AG20443 (cell line): ENCODE measurements around the gene SMC3.
A peak's percentile ranks its signal among the peaks of the same experiment; 100 is the strongest.
"Not testable (repeated sequence)": the region's sequence is repeated elsewhere in the genome, so short reads cannot be mapped to it uniquely, and the experiment has no call there.

Source experiments
- DNase-seq: peaks from one replicate; pipeline ENCODE4 v3.0.0; 2012; ENCODE audit warnings: low spot score, mixed read lengths

SMC3 gene

GRCh38 chr10:110584006-110584405 is 16.5 kb downstream of the SMC3 start:
- DNase-seq: no peak

GRCh38 chr10:110591760-110592159 is 24.3 kb downstream of the SMC3 start:
- no peak for DNase-seq

- no peak for DNase-seq
Measured at GRCh38 chr10:110597476-110597875, 30.0 kb downstream of the SMC3 start.

- peak; percentile 40 for DNase-seq
Measured at GRCh38 chr10:110600487-110601101, 33.1 kb downstream of the SMC3 start.

GRCh38 chr10:110601581-110601980 is 34.1 kb downstream of the SMC3 start:
- DNase-seq: no peak

GRCh38 chr10:110608087-110608486 is 40.6 kb downstream of the SMC3 start:
- no peak for DNase-seq

- no peak for DNase-seq
Measured at GRCh38 chr10:110609605-110610004, 42.1 kb downstream of the SMC3 start.

- peak; percentile 79 for DNase-seq
Measured at GRCh38 chr10:110610308-110610774, 42.8 kb downstream of the SMC3 start.

GRCh38 chr10:110610781-110611180 is 43.3 kb downstream of the SMC3 start:
- DNase-seq: not testable (repeated sequence)

GRCh38 chr10:110612087-110612486 is 44.6 kb downstream of the SMC3 start:
- DNase-seq: no peak

- no peak for DNase-seq
Measured at GRCh38 chr10:110612629-110613028, 45.1 kb downstream of the SMC3 start.

- DNase-seq: no peak
Measured at GRCh38 chr10:110613341-110613995, 46.0 kb downstream of the SMC3 start.

- no peak for DNase-seq
Measured at GRCh38 chr10:110613996-110614495, 46.6 kb downstream of the SMC3 start.

GRCh38 chr10:110615057-110615747 is 47.7 kb downstream of the SMC3 start:
- DNase-seq: no peak

- DNase-seq: no peak
Measured at GRCh38 chr10:110616493-110617033, 49.1 kb downstream of the SMC3 start.

GRCh38 chr10:110617425-110618229 is 50.1 kb downstream of the SMC3 start:
- DNase-seq: no peak

GRCh38 chr10:110618230-110618610 is 50.7 kb downstream of the SMC3 start:
- no peak for DNase-seq

- no peak for DNase-seq
Measured at GRCh38 chr10:110619514-110620397, 52.3 kb downstream of the SMC3 start.

- no peak for DNase-seq
Measured at GRCh38 chr10:110620398-110620719, 52.9 kb downstream of the SMC3 start.

GRCh38 chr10:110623316-110623715 is 55.8 kb downstream of the SMC3 start:
- DNase-seq: not testable (repeated sequence)

- DNase-seq: no peak
Measured at GRCh38 chr10:110625356-110625894, 57.9 kb downstream of the SMC3 start.
